GM18526 (cell line): Measurements from ENCODE around the gene TMEM95.

ENCODE experiments used
- POLR2A ChIP-seq: IDR thresholded peaks from 3 replicates; pipeline ENCODE4 v1.6.1; 2011; ENCODE audit not compliant: insufficient read length; ENCODE audit errors: extremely low read depth

Gene TMEM95

GRCh38 chr17:7317161-7317803 lies 37.7 kb upstream of the TMEM95 start:
- TF ChIP-seq POLR2A = no peak

DNA sequence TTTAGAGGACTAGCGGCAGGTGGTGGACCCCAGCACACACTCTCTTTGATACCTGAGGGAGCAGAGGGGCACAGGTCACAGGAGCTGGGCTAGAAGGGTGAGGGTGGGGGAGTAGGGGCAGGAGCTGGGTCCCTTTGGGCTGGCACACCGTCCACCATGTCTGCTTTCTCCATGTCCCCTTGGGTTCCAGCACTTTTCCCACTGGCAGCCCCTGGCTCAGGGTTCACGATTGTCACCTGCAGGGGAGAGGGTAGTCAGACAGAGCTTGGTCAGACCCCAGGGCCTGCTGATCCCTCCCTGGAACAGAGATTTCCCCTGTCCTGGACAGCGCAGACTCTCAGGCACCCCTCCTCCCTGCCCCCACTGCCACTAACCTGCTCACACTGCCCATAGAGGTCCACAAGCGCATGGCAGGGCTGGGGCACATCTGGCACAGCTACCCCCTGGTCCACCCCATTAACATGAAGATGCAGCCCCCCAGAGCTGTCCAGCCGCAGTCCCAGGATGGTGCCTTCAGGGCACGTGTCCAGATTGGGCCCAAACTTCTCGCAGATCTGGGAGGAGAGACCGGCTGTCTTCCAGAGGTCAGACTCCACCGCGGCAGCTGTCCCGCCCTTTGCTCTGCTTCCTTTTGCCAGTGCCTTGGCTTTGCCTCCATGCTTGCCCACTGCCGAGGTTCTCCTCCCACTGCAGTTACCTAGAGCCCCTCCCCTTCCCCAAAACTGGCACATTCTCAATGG lies 36.7 kb upstream of the TMEM95 start:
- TF ChIP-seq POLR2A = no peak

DNA sequence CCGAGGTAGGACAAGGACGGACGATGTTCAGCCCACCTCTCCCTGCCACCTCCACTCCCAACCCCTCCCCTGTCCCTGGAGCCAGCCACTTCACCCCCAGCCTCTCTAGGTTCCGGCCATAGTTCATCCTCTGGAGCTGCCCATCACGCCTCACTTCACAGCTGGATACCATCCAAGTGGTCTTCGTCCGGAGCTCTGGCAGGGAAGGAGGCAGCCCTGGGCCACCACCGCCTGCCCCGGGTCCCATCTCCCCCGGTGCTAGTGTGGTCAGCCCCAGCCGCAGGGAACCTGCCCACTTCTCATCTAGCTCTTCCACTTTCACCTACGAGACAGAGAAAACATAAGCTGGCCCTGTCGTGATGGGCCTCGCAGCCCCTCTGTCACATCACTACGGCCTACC lies 33.5 kb upstream of the TMEM95 start:
- TF ChIP-seq POLR2A = no peak

GRCh38 chr17:7322520-7323194 lies 32.3 kb upstream of the TMEM95 start:
- TF ChIP-seq POLR2A = no peak

DNA sequence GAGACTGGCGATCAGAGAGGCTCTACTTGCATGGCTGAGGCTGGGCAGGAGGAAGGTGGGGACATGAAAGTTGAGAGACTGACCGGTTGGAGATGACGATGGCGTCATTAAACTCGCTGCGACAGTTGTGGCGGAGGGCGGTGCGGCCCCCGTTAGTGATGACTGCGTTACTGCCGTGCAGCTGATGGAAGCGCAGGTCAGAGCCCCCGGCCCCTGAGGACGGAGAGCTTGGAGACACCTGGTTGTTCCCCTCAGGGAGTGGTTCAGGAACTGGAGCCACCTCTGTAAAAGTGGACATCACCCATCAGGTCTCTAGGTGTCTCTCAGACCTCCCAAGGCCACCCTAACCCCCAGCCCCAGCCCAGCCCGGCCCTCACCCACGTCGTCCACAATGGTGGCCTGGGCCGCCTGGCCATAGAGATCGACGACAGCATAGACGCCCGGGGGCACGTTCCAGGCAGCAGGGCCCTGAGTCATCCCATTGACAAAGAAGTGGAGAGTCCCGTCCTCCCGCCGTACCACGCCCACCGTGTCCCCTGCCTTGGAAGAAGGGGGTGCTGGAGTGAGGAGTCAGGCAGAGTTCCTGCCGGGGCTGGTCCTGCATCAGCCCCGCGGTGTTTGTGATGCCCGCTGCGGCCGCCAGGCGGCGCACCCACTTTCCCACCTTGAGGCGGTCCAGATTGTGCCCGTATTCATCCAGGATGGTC lies 31.1 kb upstream of the TMEM95 start:
- TF ChIP-seq POLR2A = no peak

- TF ChIP-seq POLR2A = no peak
Measured at GRCh38 chr17:7324438-7324779, 30.5 kb upstream of the TMEM95 start.

GRCh38 chr17:7325031-7325528 lies 29.9 kb upstream of the TMEM95 start:
- no peak for TF ChIP-seq POLR2A

GRCh38 chr17:7326186-7326585 lies 28.8 kb upstream of the TMEM95 start:
- TF ChIP-seq POLR2A = no peak

DNA sequence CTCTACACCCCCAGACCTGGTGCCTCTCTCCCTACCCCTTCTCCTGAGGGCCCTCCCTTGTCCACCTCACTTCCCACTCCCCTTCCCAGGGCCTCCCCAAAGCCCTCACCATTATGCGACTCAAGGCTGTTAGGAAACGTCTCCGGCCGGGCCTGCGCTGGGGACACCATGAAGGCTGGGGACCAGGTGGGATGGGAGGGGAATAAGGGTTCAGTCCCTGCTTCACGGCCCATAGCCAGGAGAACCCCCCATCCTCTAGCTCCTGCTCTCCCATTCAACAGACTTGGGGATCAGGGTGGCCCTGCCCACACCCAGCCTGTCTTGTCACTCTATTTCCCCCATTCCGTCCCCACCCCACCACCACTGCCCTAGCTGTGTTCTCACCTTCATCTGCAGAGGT lies 27.9 kb upstream of the TMEM95 start:
- no peak for TF ChIP-seq POLR2A

DNA sequence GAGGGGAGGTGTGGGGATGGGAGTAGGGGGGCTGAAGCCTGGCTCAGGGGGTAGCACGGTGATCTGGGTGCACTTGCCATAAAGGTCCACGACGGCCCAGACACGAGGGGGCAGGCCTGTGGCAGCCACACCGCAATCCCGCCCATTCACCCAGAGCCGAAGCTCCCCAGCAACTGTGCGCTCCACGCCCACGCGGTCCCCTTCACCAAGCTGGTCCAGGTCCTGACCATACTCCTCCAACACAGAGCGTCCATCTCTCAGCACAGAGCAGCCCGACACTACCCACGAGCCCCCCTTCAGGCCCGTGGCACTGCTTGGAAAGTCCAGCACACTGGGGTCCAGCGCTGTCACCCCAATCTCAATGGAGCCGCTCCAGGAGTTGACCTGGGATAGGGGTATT lies 27.5 kb upstream of the TMEM95 start:
- TF ChIP-seq POLR2A = no peak

- TF ChIP-seq POLR2A = no peak
Measured at GRCh38 chr17:7328009-7328408, 26.9 kb upstream of the TMEM95 start.

DNA sequence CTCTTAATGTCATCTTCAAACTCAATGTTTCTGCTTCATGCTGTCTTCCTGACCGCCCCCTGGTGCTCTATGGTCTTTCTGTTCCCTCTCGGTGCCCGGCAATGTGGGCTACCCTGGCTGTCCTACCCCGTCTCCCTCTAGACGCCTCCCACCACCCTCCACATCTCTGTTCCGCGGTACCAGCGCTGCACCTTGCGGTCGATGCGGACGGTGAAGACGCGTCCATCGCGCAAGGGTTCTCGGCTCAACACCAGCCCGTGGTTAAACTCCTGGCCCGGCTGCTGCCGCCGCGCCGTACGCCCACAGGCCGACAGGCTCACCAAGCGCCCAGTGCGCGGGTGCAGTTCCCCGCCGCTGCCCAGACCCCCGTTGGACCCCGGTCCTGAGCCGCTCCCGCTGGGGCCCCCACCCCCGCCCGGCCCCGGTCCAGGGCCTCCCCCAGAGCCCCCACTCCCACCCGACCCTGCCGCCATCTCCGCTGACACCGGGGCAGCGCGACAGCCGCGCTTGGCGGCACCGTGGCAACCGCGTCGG lies 26.0 kb upstream of the TMEM95 start, which contains the start of gene NEURL4:
TSS of gene NEURL4 (minus strand) at position 496 of the 534 bp plus-strand sequence. CDS start at position 473, 23 bp downstream.
- no peak for TF ChIP-seq POLR2A

DNA sequence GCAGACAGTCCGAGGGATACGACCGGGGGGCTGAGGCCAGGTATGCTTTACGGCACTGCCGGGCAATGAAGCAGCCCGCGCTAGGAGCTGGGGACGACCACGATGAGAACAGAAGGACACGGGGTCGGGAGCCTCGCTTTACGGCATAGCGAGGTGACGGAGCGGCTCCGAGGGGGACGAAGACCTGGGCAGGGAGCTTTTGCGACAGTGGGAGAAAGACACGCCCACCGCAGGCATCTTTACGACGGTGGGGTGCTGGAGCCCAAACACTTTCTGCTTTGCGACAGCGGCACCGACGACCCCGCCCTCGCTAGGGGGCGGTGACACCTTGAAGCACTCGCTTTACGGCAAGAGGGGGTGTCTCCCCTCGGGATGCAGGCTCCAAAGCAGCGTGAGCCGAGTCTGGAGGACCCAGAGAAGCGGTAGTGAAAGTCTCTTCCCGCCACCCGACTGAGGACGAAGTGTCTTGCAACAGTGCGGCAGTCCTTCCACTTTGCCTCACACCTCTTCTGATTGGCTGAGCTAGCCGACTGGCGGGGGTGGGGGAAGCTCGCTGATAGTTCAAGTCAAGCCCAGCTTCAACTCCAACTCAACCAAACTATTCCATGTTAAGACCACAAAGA lies 25.5 kb upstream of the TMEM95 start:
- peak; percentile 60 for TF ChIP-seq POLR2A

DNA sequence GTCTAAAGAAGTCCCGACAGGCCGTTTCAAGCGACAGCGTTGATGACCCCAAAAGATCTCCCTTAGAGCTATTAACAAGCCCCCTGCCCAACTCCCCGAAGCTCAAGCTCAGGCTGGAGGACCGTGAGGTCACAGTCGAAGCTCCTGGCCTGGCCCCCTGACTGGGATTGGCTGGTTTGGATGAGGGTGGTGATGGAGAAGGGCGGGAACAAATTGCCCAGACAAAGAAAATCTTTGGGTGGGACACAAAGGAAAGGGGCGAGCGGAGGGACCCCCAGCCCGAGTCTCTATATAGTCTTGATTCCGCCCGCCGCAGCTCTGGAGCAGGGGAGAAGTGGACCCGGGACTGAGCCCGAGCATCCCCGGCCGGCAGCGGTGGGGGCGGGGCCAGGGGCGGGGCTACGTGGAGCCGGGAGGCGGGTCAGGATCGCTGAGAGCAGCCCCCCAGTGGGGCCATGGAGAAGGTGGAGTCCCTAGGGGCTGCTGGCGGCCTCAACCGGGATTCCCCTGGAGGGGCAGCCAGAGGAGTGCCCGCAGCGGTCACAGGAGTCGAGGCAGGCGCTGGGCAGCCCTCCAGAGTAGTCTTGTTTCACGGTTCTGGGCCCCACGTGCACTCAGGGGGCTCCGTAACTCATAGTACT lies 24.8 kb upstream of the TMEM95 start:
- peak; percentile 24 for TF ChIP-seq POLR2A

DNA sequence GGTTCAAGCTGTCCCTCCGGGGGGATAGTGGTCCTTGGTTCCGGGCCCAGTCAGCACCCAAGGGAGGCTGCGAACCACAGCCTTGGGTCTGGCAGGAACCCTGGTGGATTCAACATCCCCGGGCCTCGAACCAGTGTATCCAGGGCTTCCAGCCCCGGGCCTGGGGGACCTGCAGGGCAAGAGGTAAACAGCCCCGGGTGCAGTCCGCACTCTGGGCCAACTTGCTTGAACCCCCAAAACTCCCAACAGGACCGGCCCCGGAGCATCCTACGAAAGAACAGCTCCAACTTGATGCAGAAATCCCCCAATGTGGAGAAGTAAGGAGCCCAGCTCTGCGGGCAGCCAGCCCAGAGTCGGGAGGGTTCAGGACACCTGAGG lies 24.3 kb upstream of the TMEM95 start:
- no peak for TF ChIP-seq POLR2A

GRCh38 chr17:7332111-7332510 lies 22.8 kb upstream of the TMEM95 start:
- TF ChIP-seq POLR2A = no peak
